ENCODE measurements around the gene SLC35D3.
"Not testable (repeated sequence)": the region's sequence is repeated elsewhere in the genome, so short reads cannot be mapped to it uniquely, and the experiment has no call there.

The SLC35D3 gene

DNA sequence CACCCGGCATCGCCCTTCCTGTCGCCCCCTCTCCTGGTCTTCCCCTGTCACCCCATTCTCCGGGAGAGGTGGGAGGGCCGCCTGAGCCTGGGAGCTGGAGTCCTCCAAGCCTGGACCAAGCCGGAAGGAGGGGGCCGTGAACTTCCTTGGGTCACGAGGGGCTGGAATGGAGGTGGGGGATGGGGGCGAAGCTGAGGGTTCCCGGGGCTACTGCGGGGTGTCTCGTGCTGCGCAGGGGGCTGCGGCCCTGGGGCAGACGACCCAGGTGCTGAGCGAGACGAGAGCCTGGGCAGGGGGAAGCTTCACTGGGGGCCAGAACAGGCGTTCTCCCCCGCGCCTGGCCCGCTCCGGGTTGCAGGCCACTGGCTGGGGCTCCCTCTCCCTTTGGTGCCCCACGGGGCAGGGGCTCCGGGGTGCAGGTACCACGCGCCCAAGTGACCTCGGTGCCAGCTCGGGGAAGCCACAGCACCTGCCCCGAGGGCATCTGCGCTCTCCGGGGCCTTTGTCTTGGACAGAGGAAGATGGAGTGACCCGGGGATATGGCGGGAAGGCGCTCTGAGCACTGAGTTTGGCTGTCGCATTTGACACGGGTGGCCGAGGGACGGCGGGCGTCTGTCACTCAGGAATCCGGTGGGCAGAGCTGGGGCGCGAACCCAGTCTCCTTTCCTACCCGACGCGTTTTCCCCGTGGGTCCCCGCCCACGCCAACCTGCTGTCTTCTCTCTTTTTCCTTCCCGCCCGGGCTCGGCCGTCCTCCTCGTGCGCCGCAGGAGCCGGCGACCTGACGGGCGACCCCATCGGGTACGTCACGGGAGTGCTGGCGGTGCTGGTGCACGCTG, 1.2 kb downstream of the SLC35D3 start:
- DNase-seq = peak; percentile 28

DNA sequence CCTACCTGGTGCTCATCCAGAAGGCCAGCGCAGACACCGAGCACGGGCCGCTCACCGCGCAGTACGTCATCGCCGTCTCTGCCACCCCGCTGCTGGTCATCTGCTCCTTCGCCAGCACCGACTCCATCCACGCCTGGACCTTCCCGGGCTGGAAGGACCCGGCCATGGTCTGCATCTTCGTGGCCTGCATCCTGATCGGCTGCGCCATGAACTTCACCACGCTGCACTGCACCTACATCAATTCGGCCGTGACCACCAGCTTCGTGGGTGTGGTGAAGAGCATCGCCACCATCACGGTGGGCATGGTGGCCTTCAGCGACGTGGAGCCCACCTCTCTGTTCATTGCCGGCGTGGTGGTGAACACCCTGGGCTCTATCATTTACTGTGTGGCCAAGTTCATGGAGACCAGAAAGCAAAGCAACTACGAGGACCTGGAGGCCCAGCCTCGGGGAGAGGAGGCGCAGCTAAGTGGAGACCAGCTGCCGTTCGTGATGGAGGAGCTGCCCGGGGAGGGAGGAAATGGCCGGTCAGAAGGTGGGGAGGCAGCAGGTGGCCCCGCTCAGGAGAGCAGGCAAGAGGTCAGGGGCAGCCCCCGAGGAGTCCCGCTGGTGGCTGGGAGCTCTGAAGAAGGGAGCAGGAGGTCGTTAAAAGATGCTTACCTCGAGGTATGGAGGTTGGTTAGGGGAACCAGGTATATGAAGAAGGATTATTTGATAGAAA, 2.0 kb downstream of the SLC35D3 start:
- no peak for DNase-seq

DNA sequence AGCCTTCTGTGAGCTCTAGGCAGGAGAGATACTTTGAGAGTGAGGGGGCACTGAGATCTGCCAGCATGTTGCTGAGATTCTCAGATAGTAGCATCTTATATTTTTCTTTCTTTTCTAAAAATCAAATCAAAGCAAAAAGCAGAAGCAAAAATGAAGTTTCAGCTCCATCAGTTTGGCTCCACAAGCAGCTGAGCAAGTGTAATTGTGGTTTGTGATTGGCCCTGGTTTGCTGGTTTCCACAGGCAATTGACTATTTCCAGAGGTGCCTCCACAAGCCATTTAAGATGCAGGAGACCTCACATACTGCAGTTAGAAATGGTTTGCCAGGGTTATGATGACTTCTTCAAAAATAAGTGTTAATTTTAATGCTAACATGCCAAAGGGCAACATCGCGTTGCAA, 4.3 kb downstream of the SLC35D3 start:
- DNase-seq = no peak

DNA sequence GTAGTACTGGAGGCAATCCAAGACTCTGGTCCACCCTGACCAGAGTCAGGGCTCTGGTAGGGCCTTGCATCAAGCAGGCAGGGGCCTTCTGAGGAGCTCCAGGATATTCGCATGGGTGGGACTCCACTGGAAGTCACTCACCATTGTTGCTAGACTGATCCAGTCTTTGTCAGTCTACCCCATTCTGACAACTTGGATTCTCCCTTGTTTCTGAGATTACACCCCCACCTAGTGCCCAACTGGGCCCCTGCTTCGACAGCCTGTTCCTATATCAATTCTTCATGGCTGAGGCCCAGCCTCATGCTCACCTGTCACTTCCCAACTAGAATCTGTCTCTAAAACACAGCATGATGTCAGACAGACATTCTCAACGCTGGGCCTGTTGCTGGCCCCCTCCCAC, 5.2 kb downstream of the SLC35D3 start:
- DNase-seq = peak; percentile 15

DNA sequence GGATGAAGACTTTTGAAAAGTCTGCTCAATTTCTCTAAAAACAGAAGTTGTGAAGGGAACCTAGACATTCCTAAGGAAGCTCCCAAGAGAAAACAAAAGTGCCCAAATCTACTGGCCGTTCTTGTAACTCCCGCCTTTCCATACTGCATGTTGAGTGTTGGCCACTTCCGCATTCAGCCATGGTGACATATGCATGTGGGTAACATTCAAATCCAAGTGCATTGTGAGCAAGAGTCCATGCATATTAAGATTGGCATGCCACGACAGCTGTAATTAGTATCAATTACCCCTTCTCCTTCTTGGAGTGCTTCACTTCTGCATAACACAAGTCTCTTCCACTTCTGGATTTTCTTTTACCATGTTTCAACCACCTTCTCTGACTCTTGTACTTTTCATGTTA, 8.4 kb downstream of the SLC35D3 start:
- no peak for DNase-seq

DNA sequence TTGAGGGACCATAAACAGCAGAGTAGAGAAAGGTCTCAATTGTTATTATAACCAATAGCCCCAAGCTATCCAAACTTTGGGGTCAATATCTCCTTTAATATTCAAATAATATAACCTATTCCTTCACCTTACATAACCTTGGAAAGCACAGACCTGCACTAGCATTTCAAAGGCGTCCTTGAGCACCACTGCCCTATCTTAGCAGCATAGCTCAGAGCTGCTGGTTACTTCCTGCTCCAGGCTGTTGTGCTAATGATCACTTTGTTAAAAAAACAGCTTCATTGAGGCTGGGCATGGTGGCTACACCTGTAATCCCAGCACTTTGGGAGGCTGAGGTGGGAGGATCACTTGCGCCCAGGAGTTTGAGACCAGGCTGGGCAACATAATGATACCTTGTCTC, 10.5 kb downstream of the SLC35D3 start:
- DNase-seq = no peak

DNA sequence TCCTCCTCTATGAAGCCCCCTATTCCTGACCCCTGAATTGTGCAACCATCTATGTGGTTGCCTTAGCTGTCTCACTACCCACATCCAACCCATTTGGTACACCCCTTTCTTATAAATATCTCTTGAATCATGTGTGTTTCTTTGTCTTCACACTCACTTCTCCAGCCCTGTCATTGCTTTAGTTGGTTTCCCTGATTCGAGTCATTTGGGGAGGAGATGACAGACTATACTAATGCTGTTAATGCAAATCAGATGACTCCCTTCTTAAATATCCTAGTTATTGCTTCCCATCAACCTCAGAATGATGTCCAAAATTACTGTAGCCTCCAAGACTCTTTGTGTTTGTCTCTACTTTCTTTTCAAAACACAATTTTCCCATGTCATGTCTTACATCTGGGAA, 23.0 kb downstream of the SLC35D3 start:
- DNase-seq = no peak

DNA sequence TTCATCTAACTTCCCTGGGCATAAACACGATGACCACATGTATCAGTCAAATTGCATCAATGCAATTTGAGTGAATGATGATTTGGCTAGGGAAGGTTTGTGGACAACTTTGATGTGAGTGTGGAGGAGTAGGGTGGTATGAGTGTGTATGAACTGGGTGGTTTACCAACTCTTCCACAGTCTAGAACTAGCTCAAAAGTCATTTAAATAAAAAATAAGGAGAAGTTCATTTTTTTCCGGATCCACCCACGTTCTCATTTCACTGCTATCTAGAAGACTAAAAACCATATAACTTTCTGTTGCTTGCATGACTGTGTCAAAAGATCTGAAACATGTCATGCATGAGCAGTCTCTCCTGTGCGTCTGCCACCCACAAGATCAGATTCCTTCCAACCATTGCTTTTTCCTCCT, 23.6 kb downstream of the SLC35D3 start:
- DNase-seq = no peak

DNA sequence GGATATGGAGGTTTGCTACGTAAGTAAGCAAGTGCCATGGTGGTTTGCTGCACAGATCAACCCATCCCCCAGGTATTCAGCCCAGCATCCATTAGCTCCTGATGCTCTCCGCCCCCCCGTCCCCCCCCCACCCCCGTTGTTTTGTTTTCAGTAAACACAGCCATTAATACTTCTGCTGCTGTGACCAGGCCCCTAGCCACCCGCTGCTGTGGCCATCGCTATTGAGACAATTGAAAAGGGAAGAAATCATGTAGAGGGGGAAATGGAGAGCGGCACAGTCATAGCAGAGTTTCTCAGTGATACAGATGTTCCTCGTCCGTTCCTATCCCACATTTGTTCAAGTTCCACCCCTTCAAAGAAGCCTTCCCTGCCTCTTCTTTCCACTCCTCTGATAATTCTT, 24.9 kb downstream of the SLC35D3 start:
- DNase-seq = no peak

DNA sequence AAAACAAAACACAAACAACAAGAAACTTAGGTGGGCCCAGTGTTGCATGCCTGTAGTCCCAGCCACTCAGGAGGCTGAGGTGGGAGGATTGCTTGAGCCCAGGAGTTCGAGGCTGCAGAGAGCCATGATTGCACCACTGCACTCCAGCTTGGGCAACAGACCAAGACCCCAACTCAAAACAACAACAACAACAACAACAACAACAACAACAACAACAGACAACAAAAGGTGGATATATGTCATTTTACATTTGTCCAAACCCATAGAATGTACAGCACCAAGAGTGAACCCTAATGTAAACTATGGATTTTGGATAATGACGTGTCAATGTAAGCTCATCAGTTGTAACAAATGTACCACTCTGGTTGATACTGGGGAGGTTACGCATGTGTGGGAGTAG, 27.9 kb downstream of the SLC35D3 start:
- DNase-seq = not testable (repeated sequence)

DNA sequence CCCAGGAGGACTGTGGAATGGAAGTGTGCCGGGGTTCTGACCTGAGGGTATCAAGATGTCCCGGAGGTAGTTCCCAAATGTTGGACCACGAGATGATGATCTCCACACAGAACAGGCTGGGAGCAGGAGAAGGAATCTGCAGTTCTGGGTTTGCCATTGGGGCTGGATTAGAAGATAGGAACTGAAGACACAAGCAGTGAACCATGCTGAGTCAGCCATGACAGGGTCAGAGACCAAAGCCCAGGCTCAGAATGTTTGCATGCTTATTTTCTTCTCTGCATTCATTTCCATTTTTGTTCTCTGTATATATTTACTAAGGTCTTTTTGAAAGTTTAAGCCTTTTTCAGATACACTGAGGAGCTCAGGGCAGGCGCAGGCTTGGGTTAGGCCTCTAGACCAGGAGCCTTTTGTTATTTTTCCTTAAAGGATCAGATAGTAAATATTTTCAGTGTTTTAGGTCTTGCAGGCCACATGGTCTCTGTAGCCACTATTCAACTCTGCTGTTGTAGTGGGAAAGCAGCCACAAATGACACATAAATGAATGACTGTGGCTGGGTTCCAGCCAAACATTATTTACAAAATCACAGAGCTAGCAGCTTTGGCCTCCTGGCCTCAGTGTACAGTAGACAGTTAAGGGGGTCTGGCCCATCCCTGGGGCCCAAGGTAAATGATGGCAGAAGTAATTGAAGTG, 28.5 kb downstream of the SLC35D3 start:
- no peak for DNase-seq

DNA sequence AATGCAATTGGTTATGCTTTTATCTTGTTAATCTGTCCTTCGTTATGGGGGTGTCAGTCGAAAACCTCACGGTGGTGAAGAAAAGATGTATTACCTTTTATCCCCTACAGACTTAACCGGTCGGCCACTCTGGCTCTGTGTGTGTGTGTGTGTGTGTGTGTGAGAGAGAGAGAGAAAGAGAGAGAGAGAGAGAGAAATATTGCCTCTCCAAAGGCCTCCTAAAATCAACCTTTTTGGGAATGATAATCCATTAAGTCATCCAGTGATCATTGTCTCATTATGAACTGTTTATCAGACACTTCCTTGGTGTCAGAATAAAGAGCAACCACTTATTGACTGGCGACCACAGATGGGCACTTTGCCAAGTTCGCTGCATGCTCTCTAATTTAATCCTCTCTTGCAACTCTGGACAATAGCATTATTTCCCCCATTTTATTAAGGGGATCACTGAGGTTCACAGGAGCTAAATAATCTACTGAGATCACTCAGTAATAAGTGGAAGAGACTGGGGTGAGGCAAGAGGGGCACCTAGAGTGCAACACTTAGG, 30.7 kb downstream of the SLC35D3 start:
- no peak for DNase-seq

DNA sequence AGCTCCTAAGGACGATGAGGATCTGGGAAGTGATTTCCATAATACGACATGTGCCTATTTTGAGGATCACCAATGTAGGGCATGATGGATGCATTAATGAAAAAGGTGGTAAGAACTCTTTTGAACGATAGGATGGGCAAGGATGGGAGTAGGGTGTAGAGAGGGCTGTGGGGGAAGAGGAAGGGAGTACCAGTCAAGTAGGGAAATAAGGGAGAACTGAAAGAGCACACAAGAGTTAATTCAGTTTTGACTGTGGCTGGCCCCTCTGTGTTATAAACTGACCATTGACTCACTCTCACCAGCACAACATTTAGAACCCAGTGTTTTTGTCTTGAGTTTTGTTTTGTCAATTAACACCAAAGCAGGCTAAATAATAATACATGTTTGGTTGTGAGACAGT, 33.0 kb downstream of the SLC35D3 start:
- DNase-seq = no peak

DNA sequence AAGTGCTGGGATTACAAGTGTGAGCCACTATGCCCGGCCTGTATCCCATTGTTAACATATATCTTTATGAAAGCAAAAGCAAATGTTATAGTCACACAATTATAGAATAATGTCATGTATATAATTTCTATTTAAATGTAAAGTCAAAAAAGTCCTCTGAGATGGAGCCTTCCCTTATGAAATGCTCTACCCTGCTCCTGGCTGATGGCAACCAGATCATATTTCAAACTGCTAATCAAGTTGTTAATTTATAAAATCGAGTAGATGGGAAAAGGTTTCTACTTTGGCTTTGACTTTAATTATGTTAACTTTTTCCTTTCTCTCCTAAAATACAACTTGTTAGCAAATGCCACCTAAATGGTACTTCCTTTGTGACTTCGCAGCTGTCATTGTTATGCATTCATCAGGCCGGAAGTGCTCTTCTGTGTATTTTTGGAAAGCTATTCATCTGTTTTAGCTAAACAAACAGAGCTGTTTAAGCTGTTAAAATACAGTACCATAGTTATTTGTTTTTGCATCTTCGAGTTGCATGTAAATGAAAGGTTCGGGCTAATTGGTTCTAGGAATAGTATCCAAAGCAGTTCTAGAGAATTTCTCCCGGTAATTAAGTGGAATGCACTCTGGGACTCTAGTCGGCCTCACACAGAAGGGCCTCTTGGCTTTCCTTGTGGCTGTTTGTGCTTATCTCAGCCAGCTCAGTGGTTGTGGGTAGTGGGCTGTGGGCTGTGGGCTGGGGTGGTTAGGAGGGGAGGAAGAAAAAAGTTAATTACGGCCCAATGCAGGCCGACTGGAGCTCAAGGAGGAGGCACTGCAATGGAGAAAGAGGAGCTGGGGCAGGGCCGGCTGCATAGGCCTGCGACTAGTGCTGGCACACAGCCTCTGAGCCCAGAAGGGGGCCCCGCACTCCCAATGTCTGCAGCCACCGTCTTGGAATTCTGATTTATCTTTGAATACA, 34.8 kb downstream of the SLC35D3 start:
- no peak for DNase-seq

DNA sequence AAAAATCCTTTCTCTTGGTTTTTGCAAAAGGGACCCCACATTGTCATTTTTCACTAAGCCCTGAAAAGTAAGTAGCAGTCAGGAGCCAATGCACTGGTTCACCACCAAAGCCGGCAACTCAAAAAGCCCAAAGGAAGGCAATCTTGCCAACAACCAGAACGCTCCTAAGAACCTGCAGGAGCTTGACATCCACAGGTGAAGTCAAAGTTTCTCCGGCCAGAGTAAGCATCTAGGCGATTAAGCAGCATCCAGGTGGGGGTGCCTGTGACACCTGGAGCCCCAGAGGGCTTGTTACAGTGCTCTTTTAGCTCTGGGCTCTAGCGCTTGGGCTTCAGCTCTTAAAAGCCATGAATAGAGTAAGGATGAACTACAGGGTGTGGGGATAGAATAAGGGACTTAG, 36.1 kb downstream of the SLC35D3 start:
- no peak for DNase-seq

DNA sequence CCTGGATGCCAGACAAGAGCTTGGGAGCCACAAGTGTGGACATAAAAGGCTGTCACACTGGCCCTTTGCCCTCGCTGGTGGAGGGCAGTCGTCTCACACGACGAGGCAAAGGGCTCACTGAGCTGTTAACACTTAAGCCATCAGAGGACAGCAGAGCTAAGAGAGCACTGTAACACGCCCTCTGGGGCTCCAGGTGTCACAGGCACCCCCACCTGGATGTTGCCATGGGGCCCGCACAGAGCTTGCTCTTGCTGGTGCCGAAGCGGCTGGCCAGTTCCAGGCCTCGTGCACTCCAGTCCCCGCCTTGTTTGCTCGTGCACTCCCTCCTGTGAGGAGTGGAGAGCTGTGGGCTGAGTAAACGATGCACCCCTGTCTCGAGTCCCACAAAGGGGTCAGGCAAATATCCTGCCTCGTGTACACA, 37.4 kb downstream of the SLC35D3 start:
- no peak for DNase-seq

DNA sequence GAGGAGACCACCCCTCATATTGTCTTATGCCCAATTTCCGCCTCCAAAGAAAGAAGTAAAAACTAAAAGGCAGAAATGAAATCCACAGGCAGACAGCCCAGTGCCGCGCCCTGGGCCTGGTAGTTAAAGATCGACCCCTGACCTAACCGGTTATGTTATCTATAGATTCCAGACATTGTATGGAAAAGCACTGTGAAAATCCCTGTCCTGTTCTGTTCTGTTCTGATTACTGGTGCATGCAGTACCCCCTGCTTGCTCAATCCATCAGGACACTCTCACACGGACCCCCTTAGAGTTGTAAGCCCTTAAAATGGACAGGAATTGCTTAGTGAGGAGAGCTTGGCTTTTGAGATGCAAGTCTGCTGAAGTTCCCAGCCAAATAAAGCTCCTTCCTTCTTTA, 37.8 kb downstream of the SLC35D3 start:
- not testable (repeated sequence) for DNase-seq

DNA sequence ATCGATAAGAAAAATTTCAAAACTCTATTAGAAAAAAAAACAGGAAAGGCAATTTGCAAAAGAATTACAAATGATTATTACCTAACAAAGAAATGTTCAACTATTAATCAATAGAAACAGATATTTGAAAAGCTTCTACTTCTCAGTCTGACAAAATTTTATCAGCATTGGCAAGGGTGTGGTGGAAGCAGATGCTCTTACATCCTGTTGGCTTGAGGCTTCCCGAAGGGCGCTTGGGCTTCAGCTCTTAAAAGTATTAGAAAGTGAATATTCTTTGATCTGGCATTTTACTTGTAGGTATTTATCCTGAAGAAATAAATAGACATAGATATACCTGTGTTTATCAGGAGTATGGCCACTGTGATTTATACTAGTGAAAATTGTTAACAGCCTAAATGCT, 38.7 kb downstream of the SLC35D3 start:
- no peak for DNase-seq

DNA sequence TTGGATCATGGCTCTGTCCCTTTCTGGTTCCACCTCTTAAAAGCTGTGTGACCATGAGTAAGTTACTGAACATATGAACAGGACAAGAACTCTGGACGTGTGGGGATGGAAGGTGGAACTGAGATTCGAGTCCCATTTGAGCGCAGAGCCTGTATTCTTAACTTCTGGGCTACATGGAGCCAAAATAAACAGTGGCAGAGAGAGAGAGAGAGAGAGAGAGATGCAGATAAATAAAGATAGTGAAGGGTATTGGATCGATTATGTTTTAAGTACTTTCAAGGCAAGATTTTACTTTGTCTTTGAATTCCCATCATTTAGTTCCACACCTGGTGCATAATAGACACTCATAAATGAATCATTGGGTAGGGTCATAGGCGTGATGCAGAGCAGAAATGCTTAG, 39.7 kb downstream of the SLC35D3 start:
- no peak for DNase-seq

DNA sequence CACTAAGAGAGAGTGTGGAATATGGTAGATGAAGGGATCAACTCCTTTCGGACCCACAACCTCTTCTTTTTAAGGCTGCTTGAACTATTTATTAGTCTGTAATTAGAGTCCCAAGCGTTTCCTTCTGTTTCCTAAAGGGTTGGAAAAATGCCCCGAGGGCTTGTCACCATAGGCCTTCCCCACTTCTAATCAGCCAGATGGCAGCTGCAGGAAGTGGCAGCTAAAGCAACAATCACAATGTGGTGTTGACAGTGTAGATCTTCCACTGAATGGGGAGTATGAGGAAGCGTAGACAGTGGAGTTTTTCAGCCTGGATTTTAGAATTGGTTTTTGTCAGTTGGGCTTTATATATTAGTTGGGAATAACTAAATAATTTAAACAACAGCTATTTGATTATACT, 40.6 kb downstream of the SLC35D3 start:
- no peak for DNase-seq

DNA sequence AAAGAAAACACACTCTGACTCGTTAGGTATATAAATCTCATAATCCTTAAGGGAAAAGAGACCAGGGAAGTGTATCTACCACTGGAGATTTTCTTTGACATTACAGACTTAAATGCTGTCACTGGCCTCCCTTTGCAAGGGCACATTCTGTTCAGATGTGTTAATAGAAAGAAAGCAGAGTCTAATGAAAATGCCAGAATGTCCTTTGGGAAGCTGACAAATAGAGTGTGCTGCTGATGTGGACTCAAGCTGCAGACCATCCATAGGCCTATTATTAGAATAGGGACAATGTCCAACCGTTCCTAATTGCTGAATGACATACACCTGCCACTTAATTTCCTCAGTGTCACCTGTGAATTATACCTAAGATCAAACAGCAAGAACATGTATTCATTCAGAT, 41.2 kb downstream of the SLC35D3 start:
- no peak for DNase-seq

DNA sequence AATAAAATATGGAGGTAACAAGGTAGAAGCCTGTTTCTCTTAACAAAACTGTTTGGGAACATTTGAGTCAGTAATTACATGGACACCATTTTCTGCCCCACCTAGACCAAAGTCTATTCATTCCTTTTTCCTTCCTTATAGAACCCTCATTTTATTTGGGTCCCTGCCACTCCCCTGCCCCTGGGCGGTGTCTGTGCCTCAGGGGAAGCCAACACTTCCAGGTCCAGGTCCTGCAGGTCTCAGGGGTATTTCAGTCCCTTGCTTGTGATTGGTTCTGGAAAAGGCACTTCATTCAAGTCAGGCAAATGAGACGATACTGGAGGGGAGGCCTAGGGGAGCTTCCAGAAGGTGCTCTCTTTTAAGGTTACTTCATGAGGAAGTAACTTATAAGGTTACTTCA, 42.3 kb downstream of the SLC35D3 start:
- no peak for DNase-seq

Data from activated naive CD4-positive, alpha-beta T cell treated with anti-CD3 and anti-CD28 coated beads, Interleukin-2, amount 50 U/mL, for 16 hours (primary cell).